NT2/D1 (cell line): ENCODE data around the gene GCKR.

Experiments
- DNase-seq: peaks from one replicate; pipeline ENCODE4 v3.0.0-alpha.2; 2011; ENCODE audit warnings: low read depth, low spot score
- H3K27me3 ChIP-seq: 2 replicates; pipeline ENCODE4 v1.6.0; 2011; ENCODE audit warnings: mild to moderate bottlenecking; ENCODE audit not compliant: insufficient read length, insufficient read depth
- H3K36me3 ChIP-seq: 2 replicates; pipeline ENCODE4 v1.6.1; 2011; ENCODE audit warnings: mild to moderate bottlenecking, low read length, mixed read lengths; ENCODE audit not compliant: insufficient read depth, insufficient read length
- H3K4me1 ChIP-seq: 2 replicates; pipeline ENCODE4 v1.5.1; 2011; ENCODE audit not compliant: insufficient read depth, insufficient read length
- H3K4me3 ChIP-seq: 2 replicates; pipeline ENCODE4 v1.5.1; 2011; ENCODE audit warnings: low read depth; ENCODE audit not compliant: insufficient read length
- H3K9ac ChIP-seq: 2 replicates; pipeline ENCODE4 v1.6.0; 2011; ENCODE audit warnings: low read depth; ENCODE audit not compliant: insufficient read length
- H3K9me3 ChIP-seq: 2 replicates; pipeline ENCODE4 v1.5.1; 2011; ENCODE audit warnings: mild to moderate bottlenecking, low read length; ENCODE audit not compliant: insufficient read depth
- SUZ12 ChIP-seq: IDR thresholded peaks from 2 replicates; pipeline ENCODE4 v1.6.1; 2011; ENCODE audit not compliant: insufficient read length, insufficient read depth; ENCODE audit errors: extremely low read depth
- YY1 ChIP-seq: IDR thresholded peaks from 2 replicates; pipeline ENCODE4 v1.6.1; 2011; ENCODE audit not compliant: insufficient read length, insufficient read depth
- ZNF274 ChIP-seq: IDR thresholded peaks from 2 replicates; pipeline ENCODE4 v1.6.1; 2011; ENCODE audit warnings: mild to moderate bottlenecking, low read depth, low read length

Gene GCKR

DNA sequence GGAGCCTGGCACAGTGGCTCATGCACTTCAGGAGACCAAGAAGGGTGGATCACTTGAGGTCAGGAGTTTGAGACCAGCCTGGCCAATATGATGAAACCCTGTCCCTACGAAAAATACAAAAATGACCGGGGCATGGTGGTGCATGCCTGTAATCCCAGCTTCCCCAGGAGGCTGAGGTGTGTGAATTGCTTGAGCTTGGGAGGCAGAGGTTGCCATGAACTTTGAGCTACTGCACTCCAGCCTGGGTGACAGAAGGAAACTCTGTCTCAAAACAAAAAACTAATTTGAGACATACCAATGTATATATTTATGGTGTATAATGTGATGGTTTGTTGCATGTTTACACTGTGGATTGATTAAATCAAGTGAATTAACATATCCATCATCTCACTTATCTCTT is 64.4 kb downstream of the GCKR start:
- Histone ChIP-seq H3K36me3 (no peaks in the 10 kb centered on the region), H3K27me3 (no peaks in the 10 kb centered on the region), H3K4me1 (no peaks in the 10 kb centered on the region), H3K9ac (no peak overlapping the region), H3K4me3 (no peak overlapping the region), H3K9me3 (no peaks in the 10 kb centered on the region)
- no peak for DNase-seq
- no peak for TF ChIP-seq SUZ12
- no peak for TF ChIP-seq YY1
- no peak for TF ChIP-seq ZNF274

DNA sequence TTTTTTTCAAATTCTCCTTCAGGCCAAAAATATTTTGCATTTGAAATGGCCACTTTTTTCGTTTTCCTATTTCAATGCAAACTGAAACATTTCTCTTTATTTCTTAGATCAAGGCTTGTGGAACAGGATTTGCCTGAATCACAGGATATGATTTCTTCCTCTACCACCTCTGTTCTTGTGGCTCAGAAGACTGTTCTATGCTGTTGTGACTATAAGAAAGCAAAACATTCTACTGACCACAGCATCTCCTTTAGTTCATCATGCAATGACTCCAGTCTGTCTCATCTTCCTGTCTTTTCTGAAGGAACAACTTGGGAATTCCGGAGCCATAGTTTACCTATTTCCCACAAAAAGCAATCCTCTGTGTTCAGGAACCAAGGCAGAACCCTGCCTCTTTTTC is 70.0 kb downstream of the GCKR start:
- Histone ChIP-seq H3K4me3 (no peak overlapping the region), H3K27me3 (no peaks in the 10 kb centered on the region), H3K36me3 (no peaks in the 10 kb centered on the region), H3K9me3 (no peaks in the 10 kb centered on the region), H3K4me1 (no peaks in the 10 kb centered on the region), H3K9ac (no peak overlapping the region)
- TF ChIP-seq SUZ12 (no peak), ZNF274 (no peak), YY1 (no peak)
- no peak for DNase-seq

DNA sequence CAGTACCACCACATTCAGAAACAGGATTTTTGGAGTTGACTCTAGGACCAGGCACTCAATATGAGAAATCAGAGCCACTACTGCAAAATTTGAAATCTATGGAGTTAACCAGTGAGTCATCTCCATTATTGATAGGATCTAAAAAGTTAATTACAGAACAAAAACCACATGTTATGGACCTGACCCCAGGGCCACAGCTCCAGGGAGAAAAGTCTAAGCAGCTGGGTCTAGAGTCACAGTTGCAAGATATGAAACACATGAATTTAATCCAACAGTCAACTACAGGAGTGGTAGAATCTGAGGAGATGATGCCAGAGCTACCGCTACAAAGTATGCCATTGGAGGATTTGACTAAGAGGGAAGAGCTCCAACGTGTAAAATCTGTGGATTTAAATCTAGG is 72.8 kb downstream of the GCKR start:
- Histone ChIP-seq H3K27me3 (no peaks in the 10 kb centered on the region), H3K36me3 (no peaks in the 10 kb centered on the region)
- no peak for DNase-seq

DNA sequence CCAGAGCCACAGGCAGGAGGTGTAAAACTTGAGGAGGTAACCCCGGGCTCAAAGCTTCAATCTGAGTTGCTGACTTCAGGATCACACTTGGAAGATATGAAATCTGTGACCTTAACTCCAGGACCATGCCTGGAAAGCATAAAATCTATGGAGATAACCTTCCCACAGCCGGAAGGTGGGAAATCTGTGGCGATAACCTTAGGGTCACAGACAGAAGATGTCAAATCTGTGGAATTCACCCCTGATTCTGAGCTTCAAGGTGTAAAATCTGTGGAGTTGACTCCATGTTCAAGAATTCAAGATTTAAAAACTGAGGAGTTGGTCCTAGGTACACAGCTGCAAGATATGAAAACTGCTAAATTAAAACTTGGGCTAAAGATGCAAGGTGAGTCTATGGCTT is 74.6 kb downstream of the GCKR start:
- Histone ChIP-seq H3K9ac (no peak overlapping the region), H3K4me1 (no peaks in the 10 kb centered on the region), H3K27me3 (no peaks in the 10 kb centered on the region), H3K9me3 (no peaks in the 10 kb centered on the region), H3K36me3 (no peaks in the 10 kb centered on the region), H3K4me3 (no peak overlapping the region)
- TF ChIP-seq ZNF274 = no peak
- no peak for DNase-seq

More for the DNA sequence above, 72.8 kb downstream of the GCKR start:
- H3K9me3 ChIP-seq = no peaks in the 10 kb centered on the region
- H3K9ac ChIP-seq = no peak overlapping the region
- no peak for TF ChIP-seq ZNF274
- no peak for TF ChIP-seq SUZ12
- TF ChIP-seq YY1 = no peak
- H3K4me3 ChIP-seq = no peak overlapping the region
- H3K4me1 ChIP-seq = no peaks in the 10 kb centered on the region

DNA sequence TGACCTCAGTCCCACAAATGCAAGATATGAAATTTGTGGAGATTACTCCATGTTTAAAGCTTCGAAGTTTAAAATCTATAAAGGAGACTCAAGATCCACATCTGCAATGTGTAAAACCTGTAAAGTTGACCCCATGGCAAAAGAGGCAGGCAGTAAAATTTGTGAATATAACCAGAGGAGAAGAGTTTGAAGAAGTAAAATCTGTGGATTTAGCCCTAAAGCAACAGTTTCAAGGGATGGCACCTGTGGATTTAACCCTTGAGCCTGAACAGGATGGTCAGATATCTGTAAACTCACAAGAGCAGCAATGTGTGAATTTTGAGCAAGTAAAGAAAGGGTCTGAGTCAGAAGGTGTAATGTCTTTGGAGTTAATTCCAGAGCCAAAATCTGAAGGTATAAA is 75.0 kb downstream of the GCKR start:
- no peak for TF ChIP-seq SUZ12
- TF ChIP-seq YY1 = no peak
- no peak for TF ChIP-seq ZNF274
- no peak for DNase-seq
- H3K4me3 ChIP-seq = no peak overlapping the region
- no peaks in the 10 kb centered on the region for H3K4me1 ChIP-seq
- H3K36me3 ChIP-seq = no peaks in the 10 kb centered on the region
- no peaks in the 10 kb centered on the region for H3K9me3 ChIP-seq
- no peak overlapping the region for H3K9ac ChIP-seq
- H3K27me3 ChIP-seq = no peaks in the 10 kb centered on the region

DNA sequence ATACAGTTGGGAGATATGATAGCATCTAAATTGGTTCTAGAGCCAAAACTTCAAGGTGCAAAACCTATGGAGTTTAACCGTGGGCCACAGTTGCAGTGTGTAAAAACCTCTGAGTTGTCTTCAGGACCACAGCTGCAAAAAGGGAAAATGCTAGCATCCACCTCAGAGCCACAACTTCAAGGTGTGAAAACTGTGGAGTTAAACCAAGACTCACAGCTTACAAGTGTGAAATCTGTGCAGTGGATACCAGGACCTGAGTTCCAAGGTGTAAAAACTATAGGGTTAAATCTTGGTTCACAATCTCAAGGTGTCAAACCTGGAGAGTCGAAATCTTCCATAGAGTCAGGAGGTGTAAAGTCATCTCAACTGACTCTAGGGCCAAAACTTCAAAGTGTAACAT is 75.8 kb downstream of the GCKR start:
- Histone ChIP-seq H3K9me3 (no peaks in the 10 kb centered on the region; the same call in 1 of the 2 replicates), H3K36me3 (no peaks in the 10 kb centered on the region), H3K4me3 (no peak overlapping the region), H3K9ac (no peak overlapping the region), H3K4me1 (no peaks in the 10 kb centered on the region), H3K27me3 (no peaks in the 10 kb centered on the region)
- TF ChIP-seq SUZ12 (no peak), ZNF274 (no peak), YY1 (no peak)
- no peak for DNase-seq

DNA sequence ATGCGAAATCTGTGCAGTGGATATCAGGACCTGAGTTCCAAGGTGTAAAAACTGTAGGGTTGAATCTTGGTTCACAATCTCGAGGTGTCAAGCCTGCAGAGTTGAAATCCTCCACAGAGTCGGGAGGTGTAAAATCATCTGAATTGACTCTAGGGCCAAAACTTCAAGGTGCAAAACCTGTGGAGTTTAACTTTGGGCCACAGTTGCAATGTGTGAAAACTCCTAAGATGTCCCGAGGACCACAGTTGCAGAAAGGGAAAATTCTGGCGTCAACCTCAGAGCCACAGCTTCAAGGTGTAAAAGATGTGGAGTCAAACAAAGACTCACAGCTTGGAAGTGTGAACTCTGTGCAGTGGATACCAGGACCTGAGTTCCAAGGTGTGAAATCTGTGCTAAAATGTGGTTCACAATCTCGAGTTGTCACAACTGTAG is 76.4 kb downstream of the GCKR start:
- no peak overlapping the region for H3K4me3 ChIP-seq
- no peak for DNase-seq
- H3K27me3 ChIP-seq = no peaks in the 10 kb centered on the region
- H3K9ac ChIP-seq = no peak overlapping the region
- H3K4me1 ChIP-seq = no peaks in the 10 kb centered on the region
- TF ChIP-seq YY1 = no peak
- no peak for TF ChIP-seq ZNF274
- TF ChIP-seq SUZ12 = no peak
- no peaks in the 10 kb centered on the region; the same call in 1 of the 2 replicates for H3K9me3 ChIP-seq
- no peaks in the 10 kb centered on the region for H3K36me3 ChIP-seq
